GM21786 (cell line): ENCODE measurements around the gene LMF1.

Source experiments
- ATAC-seq: cut with Tn5 transposase; IDR thresholded peaks from one replicate; pipeline ENCODE4 v1.9.1; 2021; ENCODE audit not compliant: unreplicated experiment

The LMF1 gene

DNA sequence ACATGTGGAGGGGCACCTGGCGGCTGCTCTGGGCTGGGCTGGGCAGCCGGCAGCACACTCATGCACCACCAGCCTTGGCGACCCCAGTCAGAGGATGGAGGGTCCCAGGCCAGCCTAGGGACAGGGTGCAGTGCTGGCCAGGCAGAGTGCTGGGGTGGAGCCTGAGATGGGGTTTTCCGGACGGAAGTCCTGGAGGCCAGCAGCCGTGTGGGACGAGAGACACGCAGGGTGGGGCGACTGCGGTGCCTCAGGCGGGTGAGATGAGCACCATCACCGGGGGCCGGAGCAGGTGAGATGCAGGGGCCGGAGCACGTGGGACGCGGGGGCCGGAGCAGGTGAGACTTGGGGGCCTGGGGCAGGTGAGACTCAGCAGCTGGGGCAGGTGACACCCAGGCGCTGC lies 55.2 kb downstream of the LMF1 start:
- no peak for ATAC-seq

DNA sequence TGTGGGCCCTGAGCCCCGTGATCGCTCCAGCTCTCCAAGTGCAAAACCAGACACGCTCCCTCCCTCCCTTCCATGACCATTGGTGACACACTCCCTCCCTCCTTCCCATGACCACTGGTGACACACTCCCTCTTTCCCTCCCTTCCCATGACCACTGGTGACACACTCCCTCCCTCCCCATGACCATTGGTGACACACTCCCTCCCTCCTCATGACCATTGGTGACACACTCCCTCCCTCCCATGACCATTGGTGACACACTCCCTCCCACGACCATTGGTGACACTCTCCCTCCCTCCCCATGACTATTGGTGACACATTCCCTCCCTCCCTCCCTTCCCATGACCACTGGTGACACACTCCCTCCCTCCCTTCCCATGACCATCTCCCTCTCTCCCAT lies 56.3 kb downstream of the LMF1 start:
- ATAC-seq: no peak

DNA sequence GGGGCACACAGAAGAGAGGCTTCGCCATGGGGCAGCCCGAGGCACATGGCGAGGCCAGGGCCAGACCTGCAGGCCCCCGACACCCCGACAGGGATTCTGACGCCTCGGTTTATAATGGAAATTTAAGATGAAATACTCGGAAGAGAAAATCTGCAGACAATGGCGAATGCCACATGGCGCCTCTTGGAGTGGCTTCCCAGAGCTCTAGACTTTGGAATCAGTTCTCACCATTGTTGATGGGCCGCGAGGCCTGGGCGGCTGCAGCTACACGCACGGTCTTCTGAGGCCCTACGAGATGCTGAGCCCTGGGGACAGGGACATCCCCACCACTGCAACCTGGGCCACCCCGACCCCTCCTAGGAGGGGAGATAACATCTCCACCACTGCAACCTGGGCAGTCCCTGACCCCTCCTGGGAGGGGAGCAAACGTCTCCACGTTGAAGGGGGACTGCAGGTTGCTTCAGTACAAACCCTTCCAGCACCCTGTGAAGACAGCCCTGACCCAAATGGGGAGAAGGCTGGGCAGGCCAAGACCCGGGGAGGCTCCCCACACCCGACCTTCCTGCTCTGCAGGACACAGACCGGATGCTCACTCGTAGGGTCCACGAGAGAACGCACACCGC lies 56.9 kb downstream of the LMF1 start:
- ATAC-seq: no peak

DNA sequence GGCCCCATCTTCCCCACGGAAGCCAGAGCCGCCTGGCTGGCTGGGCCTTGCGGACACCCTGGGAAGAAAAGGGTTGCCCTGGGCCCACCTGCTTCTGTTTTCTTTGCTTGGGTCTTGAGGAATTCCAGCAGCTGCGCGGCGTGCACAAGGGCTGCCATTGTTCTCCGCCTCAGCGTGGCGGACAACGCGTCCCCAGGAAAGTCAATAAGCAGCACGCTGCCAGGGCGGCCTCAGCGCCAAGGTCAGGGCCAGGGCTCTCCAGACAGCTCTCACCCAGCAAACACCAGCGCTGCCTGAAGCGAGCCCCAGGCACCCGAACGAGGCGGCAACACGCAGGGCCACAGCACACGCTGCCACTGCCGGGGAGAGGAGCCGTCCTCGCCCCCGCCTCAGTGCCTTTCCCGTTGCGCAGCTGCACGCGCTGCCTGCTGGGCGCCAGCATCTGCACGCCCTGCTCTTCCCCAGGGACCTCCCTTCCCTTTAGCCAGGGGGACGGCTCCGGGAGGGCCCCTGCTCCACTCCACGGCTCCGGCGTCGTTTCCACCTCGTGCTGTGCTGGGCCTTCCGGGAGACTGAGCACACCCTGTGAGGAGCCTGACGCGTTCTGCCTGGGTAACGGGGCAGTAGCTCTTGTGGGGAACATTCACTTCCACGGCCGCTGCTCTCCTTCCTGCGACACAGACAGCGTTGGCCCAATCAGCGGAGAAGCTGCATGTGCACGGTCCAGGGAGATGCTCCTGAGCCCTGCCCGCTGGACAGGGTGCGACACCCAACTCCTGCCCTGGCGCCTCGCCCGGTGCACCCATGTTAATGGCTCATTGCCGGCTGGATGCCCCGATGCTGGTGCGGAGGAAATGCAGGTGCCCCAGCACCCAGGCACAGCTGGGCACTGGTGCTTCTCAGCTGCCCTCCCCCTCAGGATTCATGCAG lies 57.8 kb downstream of the LMF1 start:
- ATAC-seq: no peak

DNA sequence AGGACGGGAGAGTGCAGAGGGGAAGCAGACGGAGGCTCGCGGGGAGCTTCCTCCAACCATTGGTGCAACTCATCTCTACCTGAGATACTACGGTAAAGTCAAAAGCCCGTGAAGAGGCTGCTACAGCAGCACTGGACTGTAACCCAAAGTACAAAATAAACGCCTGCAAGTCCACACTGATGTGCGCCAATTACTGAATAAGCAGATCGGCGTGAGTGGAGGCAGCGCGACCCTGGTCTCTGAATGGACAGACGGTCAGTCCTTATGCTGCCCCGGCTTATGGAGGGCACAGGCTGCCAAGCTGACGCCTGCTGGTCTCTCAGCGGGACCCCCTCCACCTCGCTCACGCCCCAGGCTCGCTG lies 58.5 kb downstream of the LMF1 start:
- ATAC-seq: no peak

DNA sequence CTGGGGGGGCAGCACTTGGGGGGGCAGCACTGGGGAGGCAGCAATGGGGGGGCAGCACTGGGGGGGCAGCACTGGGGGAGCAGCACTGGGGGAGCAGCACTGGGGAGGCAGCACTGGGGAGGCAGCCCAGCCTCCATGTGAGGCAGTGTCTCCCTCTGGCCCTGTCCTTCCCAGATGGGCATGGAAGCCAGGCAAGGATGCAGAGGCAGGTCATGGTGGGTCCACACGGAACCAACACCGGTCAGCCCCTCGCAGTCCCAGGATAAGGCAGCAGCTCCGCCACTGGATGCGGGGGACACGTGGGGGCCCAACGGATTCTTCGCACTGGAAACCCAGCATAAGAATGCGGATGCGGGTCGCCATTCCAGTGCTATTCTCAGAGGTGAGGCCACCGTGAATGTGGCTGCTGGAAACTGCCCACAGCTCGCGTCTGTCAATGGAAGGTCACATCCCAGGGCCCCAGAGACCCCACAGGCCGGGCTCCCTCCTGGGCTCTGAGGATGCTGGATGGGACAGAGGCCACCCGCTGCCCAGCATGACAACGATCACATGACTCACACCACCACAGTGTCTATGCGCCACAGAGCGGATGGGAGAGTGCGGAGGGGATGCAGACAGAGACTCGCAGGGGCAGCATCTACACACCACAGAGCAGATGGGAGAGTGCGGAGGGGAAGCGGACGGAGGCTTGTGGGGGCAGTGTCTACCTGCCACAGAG lies 59.0 kb downstream of the LMF1 start:
- no peak for ATAC-seq

DNA sequence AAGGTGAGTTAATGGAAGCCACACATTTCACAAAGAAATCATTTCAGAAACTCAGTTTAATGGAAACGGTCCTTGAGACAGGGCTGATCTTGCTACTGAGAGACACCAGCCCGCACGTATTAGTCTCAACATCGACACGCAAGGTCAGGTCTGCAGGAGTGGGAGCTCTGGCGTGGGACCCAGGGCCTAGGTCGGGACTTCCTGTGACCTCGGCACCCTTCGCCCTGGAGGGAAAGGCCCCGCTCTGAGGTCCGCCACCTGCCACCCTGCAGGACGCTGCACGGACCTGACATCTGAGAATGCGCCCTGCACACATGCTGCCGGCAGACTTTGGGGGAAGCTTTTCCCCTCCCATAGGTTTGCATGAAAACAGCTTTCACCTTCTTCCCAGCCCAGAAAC lies 59.7 kb downstream of the LMF1 start:
- ATAC-seq: no peak

DNA sequence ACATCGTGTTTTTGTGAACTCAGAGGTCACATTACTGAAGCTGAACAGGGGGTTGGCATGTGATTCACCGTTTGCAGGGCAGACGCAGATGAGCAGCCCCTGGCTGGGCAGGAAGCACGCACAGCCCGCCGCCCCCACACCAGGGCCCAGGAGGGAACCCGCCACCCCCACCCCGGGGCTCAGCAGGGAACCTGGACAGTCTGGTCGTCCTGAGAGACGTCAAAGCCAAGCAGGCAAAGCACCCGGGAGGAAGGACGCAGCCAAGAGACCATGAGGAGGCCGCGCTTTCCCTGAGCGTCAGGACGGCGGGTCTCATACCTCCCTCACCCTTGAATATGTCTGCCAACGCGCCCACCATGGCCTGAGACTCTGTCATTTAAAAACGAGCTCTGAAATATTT lies 60.6 kb downstream of the LMF1 start:
- ATAC-seq: no peak

DNA sequence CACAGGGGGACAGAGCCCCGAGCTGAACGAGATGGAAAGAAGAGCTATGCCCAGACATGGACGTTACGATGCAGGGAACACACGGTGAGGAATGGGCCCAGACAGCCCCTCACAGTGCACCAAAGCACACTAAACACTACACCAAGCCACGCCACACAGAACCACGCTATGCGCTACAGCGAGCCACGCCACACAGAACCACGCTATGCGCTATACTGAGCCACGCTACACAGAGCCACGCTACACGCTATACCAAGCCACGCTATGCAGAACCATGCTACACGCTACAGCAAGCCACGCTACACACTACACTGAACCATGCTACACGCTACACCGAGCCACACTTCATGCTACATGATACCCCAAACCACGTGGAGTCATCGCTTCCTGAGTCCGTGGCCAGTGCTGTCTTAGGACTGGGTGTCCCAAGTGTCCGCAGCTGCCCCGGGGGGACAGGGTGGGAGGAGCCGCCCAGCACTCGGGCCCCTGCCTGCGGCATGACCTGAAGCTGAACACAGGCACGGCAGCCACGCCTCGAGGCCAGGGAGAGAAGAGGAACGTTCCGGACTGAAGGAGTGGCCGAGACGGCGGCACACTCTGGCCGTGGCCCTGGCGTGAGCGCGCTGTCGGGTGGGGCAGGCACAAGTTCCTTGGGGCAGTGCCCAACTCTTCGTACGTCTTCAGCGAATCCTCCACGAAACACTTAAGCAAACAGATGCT lies 61.3 kb downstream of the LMF1 start:
- no peak for ATAC-seq

DNA sequence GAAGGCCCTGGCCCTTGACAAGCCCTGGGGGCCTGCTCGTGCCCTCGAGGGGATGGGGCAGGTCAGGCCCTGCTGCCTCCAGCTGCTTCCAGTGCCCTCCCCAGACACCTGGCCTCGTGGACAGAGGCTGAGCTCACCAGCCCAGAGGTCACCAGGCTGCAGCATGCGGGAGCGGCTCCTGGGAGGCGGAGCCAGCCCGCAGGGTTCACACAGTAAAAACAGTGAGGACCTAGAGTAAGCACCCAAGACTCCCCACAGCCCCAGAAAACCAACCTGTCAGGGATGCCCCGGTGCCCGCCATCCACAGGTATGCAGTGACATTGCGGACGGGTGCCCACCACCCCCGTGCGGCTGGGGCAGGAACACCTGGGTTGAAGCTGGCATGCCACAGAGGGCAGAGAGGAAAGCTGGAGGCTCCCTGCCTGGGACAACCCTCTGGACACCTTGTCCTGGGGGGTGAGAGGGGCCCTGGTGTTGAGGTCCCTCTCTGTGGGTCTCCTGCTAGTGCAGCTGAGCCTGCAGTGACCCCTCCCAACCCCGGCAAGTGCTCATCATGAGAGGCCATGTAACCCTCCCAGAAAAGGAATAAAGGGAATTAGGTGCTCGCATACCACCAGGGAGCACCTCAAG lies 62.1 kb downstream of the LMF1 start:
- ATAC-seq: no peak

DNA sequence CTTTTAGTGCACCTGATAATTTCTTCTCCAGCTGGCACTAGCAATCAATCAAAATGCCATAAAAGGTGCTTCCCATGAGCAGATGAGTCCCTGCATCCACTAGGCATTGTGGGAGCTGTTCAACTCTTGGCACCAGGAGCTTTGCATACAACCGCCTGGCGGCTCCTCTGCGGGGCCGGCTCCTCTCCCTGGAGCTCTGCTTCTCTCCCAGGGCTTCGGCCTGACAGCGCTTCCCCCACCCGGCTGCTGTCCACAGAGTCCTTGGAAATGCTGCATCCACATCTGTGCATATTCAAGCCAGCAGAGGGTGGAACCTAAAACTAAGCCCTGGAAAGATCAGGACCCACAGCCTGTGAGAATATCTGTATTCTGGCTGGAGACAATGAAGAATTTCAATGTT lies 62.9 kb downstream of the LMF1 start:
- ATAC-seq: no peak

DNA sequence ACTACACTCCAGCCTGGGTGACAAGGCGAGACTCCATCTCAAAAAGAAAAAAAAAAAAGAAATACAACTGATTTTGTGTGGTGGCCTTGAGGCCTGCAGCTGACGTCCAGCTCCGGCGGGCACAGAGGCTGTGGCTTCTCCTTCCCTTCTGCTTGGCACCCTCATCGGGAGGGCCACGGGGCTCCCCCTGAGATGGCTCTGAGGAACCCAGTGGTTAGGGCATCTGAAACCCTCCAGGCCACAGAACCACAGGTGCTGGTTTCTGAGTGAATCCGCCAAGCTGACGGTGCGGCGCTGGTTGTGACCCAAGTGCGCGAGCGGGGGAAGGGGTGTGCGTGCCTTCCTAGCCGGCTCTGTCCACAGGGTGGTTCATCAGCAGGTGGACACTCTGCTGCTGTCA lies 63.4 kb downstream of the LMF1 start:
- ATAC-seq: no peak

DNA sequence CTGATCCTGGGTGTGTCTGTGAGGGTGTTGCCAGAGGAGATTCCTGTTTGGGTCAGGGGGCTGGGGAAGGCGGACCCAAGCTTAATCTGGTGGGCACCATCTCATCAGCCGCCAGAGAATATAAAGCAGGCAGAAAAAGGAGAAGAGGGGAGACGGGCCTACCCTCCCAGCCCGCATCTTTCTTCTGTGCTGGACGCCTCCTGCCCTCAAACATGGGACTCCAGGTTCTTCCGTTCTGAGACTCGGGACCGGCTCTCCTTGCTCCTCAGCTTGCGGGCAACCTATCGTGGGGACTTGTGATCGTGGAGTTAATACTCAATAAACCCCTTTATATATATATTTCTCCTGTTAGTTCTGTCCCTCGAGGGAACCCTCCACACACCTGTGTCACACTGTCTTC lies 64.5 kb downstream of the LMF1 start:
- no peak for ATAC-seq

DNA sequence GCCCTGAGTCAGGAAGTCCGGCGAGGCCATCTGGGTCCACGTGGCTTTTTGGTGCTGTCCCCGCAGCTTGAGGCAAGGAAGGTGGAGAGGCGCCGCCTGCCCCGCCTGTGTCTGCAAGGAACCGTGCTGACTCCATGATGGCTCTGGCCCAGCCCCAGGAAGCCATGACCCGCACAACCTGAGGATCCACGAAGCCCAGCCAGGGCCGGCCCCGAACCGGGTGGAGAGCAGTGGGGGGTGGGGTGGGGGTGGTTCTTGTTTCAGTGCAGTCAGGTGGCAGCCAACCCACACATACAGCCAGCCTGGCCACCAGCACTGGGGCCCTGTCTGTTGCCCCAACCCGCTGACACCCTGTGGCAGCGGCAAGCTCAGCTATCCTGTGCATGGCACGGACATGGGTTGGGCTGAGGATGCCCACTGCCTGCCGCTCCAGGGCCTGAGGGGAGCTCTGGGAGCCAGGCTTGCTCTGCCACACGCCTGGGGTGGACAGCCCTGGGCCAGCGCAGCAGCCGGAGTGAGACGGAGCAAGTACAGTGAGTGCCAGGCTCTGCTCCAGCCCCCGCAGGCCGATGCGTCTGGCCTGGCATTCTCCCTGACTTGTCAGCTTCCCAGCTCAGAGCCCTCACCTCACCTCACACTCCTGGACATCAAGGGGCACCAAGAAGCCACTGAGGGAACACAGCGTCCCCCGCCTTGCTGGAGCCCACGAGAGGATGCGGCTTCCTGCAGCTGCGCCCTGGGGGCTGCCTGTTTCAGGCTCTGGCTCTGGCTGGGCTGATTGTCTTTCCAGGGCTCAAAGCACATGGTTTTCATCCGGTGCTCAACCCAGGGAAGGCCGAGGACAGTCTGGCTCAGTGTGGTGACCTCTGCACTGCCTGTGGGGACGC lies 68.8 kb downstream of the LMF1 start:
- ATAC-seq: no peak

DNA sequence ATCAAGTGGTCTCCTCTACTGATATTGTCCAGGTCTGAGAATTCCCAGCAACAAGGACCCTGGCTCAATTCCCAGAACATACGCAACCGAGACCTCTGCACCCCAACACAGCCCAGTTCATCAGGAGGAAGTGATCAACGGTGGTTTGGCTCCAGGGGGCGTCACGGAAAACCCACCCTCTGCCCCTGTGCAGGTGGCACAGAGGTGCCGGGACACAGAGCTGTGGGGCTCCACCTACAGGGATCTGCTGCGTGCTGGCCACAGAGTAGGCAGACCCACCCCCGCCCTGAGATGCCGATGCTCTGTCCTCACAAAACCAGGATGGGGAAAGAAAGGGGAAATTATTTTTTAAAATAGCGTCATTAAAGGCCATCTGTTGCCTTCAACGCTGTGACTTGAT lies 69.6 kb downstream of the LMF1 start:
- no peak for ATAC-seq

DNA sequence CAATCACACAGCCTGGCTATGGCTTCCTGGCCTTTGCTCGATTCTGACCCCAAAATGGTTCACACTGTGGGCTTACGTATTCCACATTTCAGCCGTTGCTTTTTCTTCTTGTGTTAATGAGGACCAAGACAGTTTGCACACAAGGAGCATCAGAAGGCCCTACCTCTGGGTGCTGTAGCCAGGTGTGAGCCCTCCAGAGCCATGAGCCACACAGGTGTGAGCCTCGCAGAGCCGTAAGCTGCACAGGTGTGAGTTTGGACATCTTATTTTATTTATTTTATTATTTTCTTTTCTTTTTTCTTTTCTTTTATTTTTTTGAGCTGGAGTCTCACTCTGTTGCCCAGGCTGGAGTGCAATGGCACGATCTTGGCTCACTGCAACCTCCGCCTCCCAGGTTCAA lies 70.6 kb downstream of the LMF1 start:
- no peak for ATAC-seq

DNA sequence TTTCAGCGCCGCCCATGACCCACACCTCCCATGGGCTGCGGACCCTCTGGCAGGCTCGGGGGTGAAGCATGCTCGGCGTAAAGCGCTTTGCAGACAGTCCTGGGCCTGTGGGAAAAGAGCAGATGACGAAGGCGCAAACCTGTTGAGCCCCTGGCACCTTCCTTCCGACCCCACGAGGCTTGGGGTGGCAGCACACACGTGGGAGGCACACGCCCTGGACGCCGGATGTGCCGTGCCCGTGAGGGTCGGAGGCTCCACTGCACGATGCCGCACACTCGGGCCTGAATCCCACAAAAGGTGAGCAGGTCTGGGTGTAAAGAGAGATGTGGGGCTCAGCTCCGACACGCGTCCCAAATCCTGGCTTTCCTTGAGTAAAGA lies 71.1 kb downstream of the LMF1 start:
- ATAC-seq: no peak

DNA sequence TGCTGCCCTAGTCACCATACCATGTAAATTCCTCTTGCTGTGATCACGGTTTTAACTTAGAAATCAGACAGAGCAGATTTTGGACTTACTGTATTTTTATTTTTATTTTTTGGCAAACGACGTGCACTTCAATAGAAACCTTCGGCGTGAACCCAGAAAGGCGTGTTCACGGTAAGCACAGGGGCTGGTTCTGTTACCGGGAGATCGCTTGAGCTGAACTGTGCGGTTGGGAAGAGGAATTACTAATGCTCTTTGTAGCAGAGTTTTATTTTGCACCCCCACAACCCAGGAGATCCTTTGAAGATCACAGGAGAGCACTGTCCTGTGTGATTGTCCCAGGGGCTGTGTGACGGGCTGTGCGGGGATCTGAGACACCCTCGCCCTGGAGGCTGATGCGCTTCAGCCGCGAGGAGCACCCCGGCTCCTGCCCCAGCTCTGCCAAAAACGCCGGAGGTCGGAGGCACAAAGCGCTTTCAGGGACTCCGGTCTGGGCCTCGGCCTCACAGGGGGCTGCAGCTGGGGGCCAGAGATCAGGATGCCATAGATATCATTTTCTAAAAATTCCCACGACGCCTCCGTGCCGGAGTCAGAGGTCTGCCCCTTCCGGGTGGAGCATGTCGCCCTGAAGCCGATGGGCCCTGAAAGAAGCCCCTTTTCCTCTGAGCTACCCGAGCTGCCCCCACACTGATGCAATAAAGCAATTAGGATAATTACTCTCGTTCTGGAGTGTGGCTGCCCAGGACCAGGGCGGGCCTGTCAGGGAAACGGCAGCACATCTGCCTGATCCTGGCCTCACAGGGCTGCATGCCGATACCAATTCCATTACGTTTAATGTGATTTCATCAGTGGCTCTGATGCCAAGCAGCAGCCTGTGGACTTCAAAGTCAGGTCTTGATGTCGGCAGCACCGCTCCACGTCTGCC lies 71.8 kb downstream of the LMF1 start:
- no peak for ATAC-seq

DNA sequence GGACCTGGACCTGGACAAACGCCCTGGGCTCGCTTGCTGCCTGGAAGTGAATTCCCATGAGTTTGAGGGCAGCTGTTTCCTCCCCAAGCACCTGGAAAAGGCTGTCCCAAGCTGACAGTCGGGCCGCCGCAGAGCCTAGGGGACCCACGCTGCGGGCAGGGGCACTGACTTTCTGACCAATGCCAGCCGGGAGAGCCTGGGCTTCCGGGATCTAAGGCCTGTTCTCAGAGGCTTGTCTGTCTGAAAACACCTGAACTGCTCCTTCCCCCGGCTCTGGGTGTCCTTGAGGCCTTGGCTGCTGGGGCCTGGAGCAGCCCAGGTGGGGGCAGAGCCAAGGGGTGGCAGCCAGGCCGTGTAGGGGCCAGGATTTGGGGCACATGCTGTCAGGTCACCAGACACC lies 72.6 kb downstream of the LMF1 start:
- ATAC-seq: no peak
